NCI-H1436 (cell line): Measurements from ENCODE around the gene TMEM52.

ENCODE experiments used
- DNase-seq: peaks from one replicate; lab custom pipeline; 2025; lab: John Stamatoyannopoulos, UW

TMEM52 gene

GRCh38 chr1:1926886-1927660, 8.0 kb upstream of the TMEM52 start:
- no peak for DNase-seq

GRCh38 chr1:1926346-1926811, 7.3 kb upstream of the TMEM52 start:
- no peak for DNase-seq

- no peak for DNase-seq
These were observed 6.6 kb upstream of the TMEM52 start for GRCh38 chr1:1925437-1926345.

DNA sequence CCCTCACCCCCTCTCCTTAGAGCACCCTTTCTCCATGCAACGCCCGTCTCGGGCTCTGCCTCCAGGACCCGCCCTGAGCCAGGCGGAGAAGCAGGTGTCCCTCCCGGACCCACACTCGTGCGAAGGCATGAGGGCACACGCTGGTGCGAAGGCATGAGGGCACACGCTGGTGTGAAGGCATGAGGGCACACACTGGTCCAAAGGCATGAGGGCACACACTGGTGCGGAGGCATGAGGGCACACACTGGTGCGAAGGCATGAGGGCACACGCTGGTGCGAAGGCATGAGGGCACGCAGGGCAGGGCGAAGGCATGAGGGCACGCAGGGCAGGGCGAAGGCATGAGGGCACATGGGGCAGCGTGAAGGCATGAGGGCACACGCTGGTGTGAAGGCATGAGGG, 5.8 kb upstream of the TMEM52 start:
- no peak for DNase-seq

- DNase-seq: no peak
These were observed 5.3 kb upstream of the TMEM52 start for GRCh38 chr1:1924386-1924785.

GRCh38 chr1:1922956-1923833, 4.1 kb upstream of the TMEM52 start:
- no peak for DNase-seq

DNA sequence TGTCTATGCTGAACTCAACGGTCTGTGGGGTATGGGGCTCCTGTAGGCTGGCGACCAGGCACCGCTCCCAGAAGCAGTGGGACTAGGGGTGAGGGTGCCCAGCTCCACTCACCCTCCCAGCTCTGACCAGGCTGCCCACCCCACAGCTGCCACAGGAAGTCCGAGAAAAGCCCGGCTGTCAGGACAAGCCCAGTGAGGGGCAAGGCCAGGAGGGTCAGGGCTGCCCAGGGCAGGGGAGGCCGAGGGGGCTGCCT, 3.5 kb upstream of the TMEM52 start:
- no peak for DNase-seq

- DNase-seq: no peak
These were observed 3.0 kb upstream of the TMEM52 start for GRCh38 chr1:1921901-1922701.

DNA sequence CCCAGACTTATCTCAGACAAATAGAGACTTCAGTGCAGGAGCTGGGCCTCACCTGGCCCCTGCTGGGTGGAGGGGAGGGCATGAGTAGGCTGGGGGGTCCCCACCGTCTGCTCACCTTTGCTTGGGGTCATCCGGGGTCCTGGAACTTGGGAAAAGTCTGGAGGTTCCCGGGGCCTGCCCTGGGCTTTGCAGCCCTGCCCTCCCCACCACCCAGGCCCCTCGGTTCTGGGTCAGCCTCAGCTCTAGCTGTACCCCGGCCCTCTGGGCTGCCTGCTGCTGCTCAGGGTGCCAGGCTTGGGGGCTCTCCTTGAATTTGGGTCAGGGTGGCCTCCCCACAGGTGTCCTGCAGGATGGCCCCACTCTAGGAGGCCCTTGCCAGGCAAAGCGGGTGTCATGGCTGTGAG, 2.4 kb upstream of the TMEM52 start:
- no peak for DNase-seq

DNA sequence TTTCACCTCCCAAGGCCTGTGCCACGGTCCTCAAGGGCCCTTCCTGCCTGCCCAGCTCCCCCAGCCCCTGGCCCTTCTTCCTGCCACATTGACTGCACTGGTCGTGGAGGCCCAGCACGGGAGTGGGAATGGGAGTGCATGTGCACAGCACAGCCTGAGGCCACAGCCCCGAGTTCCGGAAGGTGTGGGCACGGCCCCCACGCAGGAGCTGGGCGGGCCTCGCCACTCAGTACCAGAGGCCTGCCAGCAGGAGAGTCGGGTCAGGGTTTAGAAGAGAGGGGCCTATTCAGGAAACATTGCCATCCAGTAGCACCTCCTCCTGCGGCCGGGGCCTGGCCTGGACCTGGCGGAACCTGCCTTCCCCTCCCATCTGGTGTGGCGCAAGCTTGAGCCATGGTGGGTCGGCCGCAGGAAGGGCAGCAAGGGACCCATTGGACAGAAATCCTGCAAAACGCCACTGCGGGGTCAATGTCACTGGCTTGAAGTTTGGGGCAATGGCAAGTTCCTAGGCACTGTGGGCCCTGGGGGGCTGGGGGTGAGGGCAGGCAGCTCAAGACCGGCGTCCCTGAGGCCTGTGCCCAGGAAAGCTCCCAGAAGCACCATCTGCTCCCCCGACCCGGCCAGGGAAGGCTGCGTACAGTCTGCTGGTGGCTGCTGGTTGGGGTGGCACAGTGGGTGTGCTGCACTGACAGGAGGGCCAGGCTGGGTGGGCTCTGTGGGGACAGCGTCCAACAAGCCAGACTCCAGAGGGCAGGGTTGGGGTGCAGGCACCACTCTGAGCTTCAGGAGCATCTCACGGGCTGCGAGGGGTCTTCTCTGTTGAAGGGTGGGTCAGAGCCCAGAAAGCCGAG, 1.8 kb upstream of the TMEM52 start:
- no peak for DNase-seq

- no peak for DNase-seq
These were observed 1.1 kb upstream of the TMEM52 start for GRCh38 chr1:1920057-1920607.

GRCh38 chr1:1919304-1920056, 401 bp upstream of the TMEM52 start:
- peak; percentile 99 for DNase-seq

GRCh38 chr1:1917995-1918900, 831 bp downstream of the TMEM52 start:
- DNase-seq: no peak

DNA sequence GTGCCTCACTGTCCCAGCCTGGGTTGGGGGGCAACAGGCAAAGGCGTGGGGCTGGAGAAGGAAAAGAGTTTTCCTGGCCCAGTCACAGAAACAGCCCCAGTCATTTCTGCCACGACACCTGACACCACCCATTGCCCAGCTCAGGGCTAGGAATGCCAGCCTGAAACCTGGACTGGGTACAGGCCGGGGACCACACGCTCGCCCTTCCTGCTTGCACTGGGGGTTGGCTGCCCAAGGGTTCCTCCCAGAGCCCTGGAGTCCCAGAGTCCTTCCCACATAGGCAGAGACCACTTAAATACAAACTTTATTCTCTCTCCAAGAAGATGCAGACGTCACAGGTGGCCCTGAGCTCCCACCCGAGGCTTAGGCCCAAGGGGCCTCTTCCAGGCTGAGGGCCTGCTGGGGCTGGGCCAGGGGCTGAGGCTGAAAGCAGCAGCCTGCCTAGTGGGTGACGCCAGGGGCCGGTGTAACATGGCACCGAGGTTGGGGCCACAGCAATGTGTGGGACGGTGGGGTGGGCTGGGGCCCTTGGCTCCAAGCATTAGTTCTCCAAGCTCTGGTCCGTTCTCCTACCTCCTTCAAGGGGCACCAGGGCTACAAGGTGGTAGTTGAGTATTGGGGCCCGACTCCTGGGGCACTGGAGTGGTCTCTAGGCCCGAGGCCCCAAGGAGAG, 1.6 kb downstream of the TMEM52 start:
- DNase-seq: no peak

- no peak for DNase-seq
These were observed 2.2 kb downstream of the TMEM52 start for GRCh38 chr1:1916851-1917251.

DNA sequence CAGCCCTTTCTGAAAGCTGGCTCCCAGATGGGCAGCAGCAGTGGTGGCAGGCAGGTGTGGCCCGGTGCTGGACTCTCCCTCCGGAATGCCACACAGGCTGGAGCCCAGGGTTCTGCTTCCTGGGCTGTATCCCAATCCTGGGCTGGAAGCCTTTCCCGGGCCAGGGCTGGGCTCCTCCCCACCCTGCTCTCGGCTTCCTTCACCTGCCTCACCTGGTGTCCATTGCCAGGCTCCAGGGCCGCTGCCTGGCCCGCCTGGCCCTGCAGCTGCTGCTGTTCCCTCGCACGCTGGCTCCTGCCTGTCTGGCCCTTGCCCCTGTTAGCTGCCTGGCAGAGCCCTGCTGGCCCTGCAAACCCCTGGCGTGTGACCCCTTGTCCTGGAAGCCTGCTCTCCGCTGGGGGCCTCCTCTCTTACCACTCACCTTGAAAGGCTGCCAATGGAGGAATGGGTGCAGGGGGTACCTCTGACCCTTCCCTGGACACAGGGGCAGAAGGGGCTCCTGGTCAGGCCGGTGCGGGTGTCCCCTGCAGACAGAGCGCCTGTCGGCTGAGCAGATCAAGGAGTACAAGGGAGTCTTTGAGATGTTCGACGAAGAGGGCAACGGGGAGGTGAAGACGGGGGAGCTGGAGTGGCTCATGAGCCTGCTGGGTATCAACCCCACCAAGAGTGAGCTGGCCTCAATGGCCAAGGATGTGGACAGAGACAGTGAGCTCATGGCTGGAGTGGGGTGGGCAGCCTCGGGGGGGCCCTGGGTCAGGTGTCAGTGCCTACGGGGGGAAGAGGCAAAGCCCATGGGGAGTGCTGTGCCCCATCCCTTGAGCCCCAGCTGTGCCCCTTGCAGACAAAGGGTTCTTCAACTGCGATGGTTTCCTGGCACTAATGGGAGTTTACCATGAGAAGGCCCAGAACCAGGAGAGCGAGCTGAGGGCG, 2.9 kb downstream of the TMEM52 start:
- no peak for DNase-seq
